GM23338 (cell line): ENCODE data around the gene THAP9. TPM values are rescaled to one million over a fixed set of nuclear protein-coding genes. Genes with fewer than 3 reads are reported as not detected.
A peak's percentile ranks its signal among the peaks of the same experiment; 100 is the strongest.

Experiments used
- ATAC-seq: fragments of 200-7000 bp; cut with Tn5 transposase; 3 replicates; pipeline ENCODE4 v1.9.1; 2020
- DNase-seq: peaks from one replicate; pipeline ENCODE4 v3.0.0-alpha.2; 2015; ENCODE audit warnings: low spot score
- H2AFZ ChIP-seq: fragments of 200-600 bp; sonication (generic); 2 replicates; pipeline ENCODE4 v1.8.0; 2016; ENCODE audit warnings: antibody characterized with exemption, mild to moderate bottlenecking, moderate library complexity
- H3F3A ChIP-seq: fragments of 200-600 bp; sonication (generic); replicated peaks from 2 replicates; pipeline ENCODE4 v1.8.0; 2017; ENCODE audit warnings: antibody characterized with exemption, mixed run types, low read depth
- H3K27ac ChIP-seq: fragments of 200-600 bp; sonication (generic); 2 replicates; pipeline ENCODE4 v1.6.1; 2016; ENCODE audit warnings: low read depth
- H3K27me3 ChIP-seq: fragments of 200-600 bp; sonication (generic); 2 replicates; pipeline ENCODE4 v1.8.0; 2016; ENCODE audit warnings: mild to moderate bottlenecking, mixed run types, moderate library complexity; ENCODE audit not compliant: insufficient read depth
- H3K36me3 ChIP-seq: fragments of 200-600 bp; sonication (generic); 2 replicates; pipeline ENCODE4 v1.8.0; 2016; ENCODE audit warnings: mild to moderate bottlenecking; ENCODE audit not compliant: insufficient read depth
- H3K4me1 ChIP-seq: fragments of 200-600 bp; sonication (generic); 2 replicates; pipeline ENCODE4 v1.8.0; 2016; ENCODE audit warnings: mild to moderate bottlenecking, moderate library complexity; ENCODE audit not compliant: insufficient read depth
- H3K4me2 ChIP-seq: fragments of 200-600 bp; sonication (generic); 2 replicates; pipeline ENCODE4 v1.7.1; 2017; ENCODE audit warnings: mixed run types
- H3K4me3 ChIP-seq: fragments of 200-600 bp; sonication (generic); 2 replicates; pipeline ENCODE4 v1.6.1; 2016; ENCODE audit warnings: mixed run types
- H3K79me2 ChIP-seq: fragments of 200-600 bp; sonication (generic); replicated peaks from 2 replicates; pipeline ENCODE4 v1.8.0; 2017; ENCODE audit warnings: mild to moderate bottlenecking; ENCODE audit not compliant: insufficient read depth
- H3K9me2 ChIP-seq: fragments of 200-600 bp; sonication (generic); 2 replicates; pipeline ENCODE4 v1.8.0; 2017; ENCODE audit not compliant: insufficient read depth
- H4K20me1 ChIP-seq: fragments of 200-600 bp; sonication (generic); replicated peaks from 2 replicates; pipeline ENCODE4 v1.8.0; 2017; ENCODE audit warnings: mild to moderate bottlenecking; ENCODE audit not compliant: insufficient read depth
- H3K27ac Mint-ChIP-seq: 2 replicates; pipeline ENCODE4 v1.8.0; 2020; ENCODE audit warnings: inconsistent platforms, mild to moderate bottlenecking, moderate library complexity, mixed read lengths
- H3K27me3 Mint-ChIP-seq: 3 replicates; pipeline ENCODE4 v1.8.0; 2022; ENCODE audit warnings: low read depth, mild to moderate bottlenecking, moderate library complexity, mixed read lengths, inconsistent platforms; ENCODE audit not compliant: insufficient read depth, poor library complexity
- H3K36me3 Mint-ChIP-seq: 3 replicates; pipeline ENCODE4 v1.8.0; 2021; ENCODE audit warnings: low read depth, mild to moderate bottlenecking, inconsistent platforms, moderate library complexity, mixed read lengths
- H3K4me1 Mint-ChIP-seq: 3 replicates; pipeline ENCODE4 v1.8.0; 2020; ENCODE audit warnings: mild to moderate bottlenecking, inconsistent platforms, mixed read lengths
- H3K4me3 Mint-ChIP-seq: 3 replicates; pipeline ENCODE4 v1.8.0; 2021; ENCODE audit warnings: moderate library complexity, mild to moderate bottlenecking, inconsistent platforms, mixed read lengths
- H3K9me3 Mint-ChIP-seq: 3 replicates; pipeline ENCODE4 v1.8.0; 2020; ENCODE audit warnings: moderate library complexity, mild to moderate bottlenecking, inconsistent platforms, mixed read lengths
- CREB1 ChIP-seq: fragments of 250-450 bp; sonication (Bioruptor Pico); IDR thresholded peaks from 2 replicates; pipeline ENCODE4 v1.5.0; 2020; ENCODE audit warnings: low read depth, mild to moderate bottlenecking, moderate library complexity
- CTCF ChIP-seq, 2 experiments: fragments of 200-600 bp in 1 of 2; sonication (generic) in 1 of 2; conservative IDR thresholded peaks; 2 replicates each; pipeline versions ENCODE4 v1.5.1 to v1.6.1; 2016 to 2017; ENCODE audit warnings: antibody characterized with exemption in 2 of 2, low read depth in 2 of 2, mild to moderate bottlenecking in 2 of 2, moderate library complexity in 1 of 2
- ETS1 ChIP-seq: IDR thresholded peaks from 2 replicates; pipeline ENCODE4 v1.6.1; 2016; ENCODE audit warnings: antibody characterized with exemption
- EZH2 ChIP-seq: fragments of 200-600 bp; sonication (generic); IDR thresholded peaks from one replicate; pipeline ENCODE4 v1.8.0; 2017; ENCODE audit warnings: antibody characterized with exemption, mild to moderate bottlenecking, low read depth; ENCODE audit not compliant: unreplicated experiment
- EZH2phosphoT487 ChIP-seq: fragments of 200-600 bp; sonication (generic); IDR thresholded peaks from one replicate; pipeline ENCODE4 v1.8.1; 2018; ENCODE audit warnings: antibody characterized with exemption; ENCODE audit not compliant: unreplicated experiment
- JUNB ChIP-seq: IDR thresholded peaks from one replicate; pipeline ENCODE4 v1.6.1; 2016; ENCODE audit warnings: antibody characterized with exemption; ENCODE audit not compliant: unreplicated experiment
- NANOG ChIP-seq: IDR thresholded peaks from 2 replicates; pipeline ENCODE4 v1.6.1; 2016; ENCODE audit warnings: antibody characterized with exemption, borderline replicate concordance
- POLR2AphosphoS5 ChIP-seq: IDR thresholded peaks from 2 replicates; pipeline ENCODE4 v1.6.1; 2016; ENCODE audit warnings: antibody characterized with exemption, low read depth
- REST ChIP-seq: IDR thresholded peaks from one replicate; pipeline ENCODE4 v1.6.1; 2018; ENCODE audit warnings: antibody characterized with exemption; ENCODE audit not compliant: unreplicated experiment
- STAT1 ChIP-seq: IDR thresholded peaks from one replicate; pipeline ENCODE4 v1.6.1; 2016; ENCODE audit warnings: antibody characterized with exemption; ENCODE audit not compliant: unreplicated experiment
- ZNF114 ChIP-seq: fragments of 250-450 bp; sonication (Bioruptor Pico); IDR thresholded peaks from 2 replicates; pipeline ENCODE4 v1.5.0; 2020; ENCODE audit warnings: mild to moderate bottlenecking, moderate library complexity
- ZNF331 ChIP-seq: fragments of 250-450 bp; sonication (Bioruptor Pico); IDR thresholded peaks from 2 replicates; pipeline ENCODE4 v1.5.0; 2020; ENCODE audit warnings: low read depth, mild to moderate bottlenecking, moderate library complexity
- ZNF462 ChIP-seq: fragments of 250-450 bp; sonication (Bioruptor Pico); IDR thresholded peaks from 2 replicates; pipeline ENCODE4 v1.5.0; 2020; ENCODE audit warnings: mild to moderate bottlenecking, moderate library complexity
- polyA plus RNA-seq: library from polyadenylated mRNA; unstranded; fragments of >200 nt; fragmentation: Nextera tagmentation; extraction: Ambion mirVana; gene quantifications from 2 replicates; pipeline ENCODE4 v1.2.1, GENCODE V29; 2016
- total RNA-seq: library from RNA; depleted of rRNA; stranded (reverse); fragments of >200 nt; shearing (Covaris generic); gene quantifications from 2 replicates; pipeline ENCODE4 v1.2.3, GENCODE V29; 2014

Gene THAP9
- total and polyA plus RNA-seq, 2 experiments from 2014 or later = 8.7 to 22.3 TPM

GRCh38 chr4:82899374-82900065 lies 1.0 kb upstream of the THAP9 start:
- H3K9me3 Mint-ChIP-seq = no peaks in the 10 kb centered on the region
- Histone ChIP-seq H2AFZ (peak overlapping the region; percentile 79; the same call in 1 of the 2 replicates), H3K4me2 (peak overlapping the region; percentile 93), H3F3A (peaks cover 14% of the 10 kb centered on the region), H3K79me2 (peaks cover 84% of the 10 kb centered on the region), H3K27me3 (no peaks in the 10 kb centered on the region), H4K20me1 (peaks cover 30% of the 10 kb centered on the region), H3K27ac (peak overlapping the region; percentile 98), H3K36me3 (peaks cover 33% of the 10 kb centered on the region), H3K9me2 (no peaks in the 10 kb centered on the region), H3K4me3 (peak overlapping the region; percentile 86), H3K4me1 (0 out of 2 replicates have a peak, but pooled peaks cover 4% of the 10 kb centered on the region)
- peaks cover 8% of the 10 kb centered on the region for H3K4me1 Mint-ChIP-seq
- DNase-seq (no peak), ATAC-seq (no peak)
- peaks cover 24% of the 10 kb centered on the region for H3K36me3 Mint-ChIP-seq
- peaks cover 2% of the 10 kb centered on the region for H3K27me3 Mint-ChIP-seq
- H3K4me3 Mint-ChIP-seq = no peak overlapping the region
- TF ChIP-seq EZH2phosphoT487 (no peak), CTCF (conservative IDR thresholded peaks at IDR 0.05; ENCODE audit: low read depth in 2 of 2) (no peak), ZNF331 (CRISPR knock-in tag) (no peak), EZH2 (no peak), POLR2AphosphoS5 (no peak), CREB1 (CRISPR knock-in tag) (no peak), ZNF462 (CRISPR knock-in tag) (no peak), ZNF114 (CRISPR knock-in tag) (no peak), NANOG (no peak), REST (no peak), ETS1 (no peak), STAT1 (no peak), JUNB (no peak)
- no peak overlapping the region for H3K27ac Mint-ChIP-seq
